ENCODE results near the gene CCDC63.
"Not testable (repeated sequence)": the region's sequence is repeated elsewhere in the genome, so short reads cannot be mapped to it uniquely, and the experiment has no call there.

The CCDC63 gene

GRCh38 chr12:110844551-110845338 lies 2.0 kb upstream of the CCDC63 start:
- DNase-seq, result no peak

- no peak for DNase-seq
Measured at GRCh38 chr12:110845339-110845682, 1.5 kb upstream of the CCDC63 start.

GRCh38 chr12:110848314-110848923 lies 1.6 kb downstream of the CCDC63 start:
- DNase-seq, result no peak

GRCh38 chr12:110849221-110849620 lies 2.4 kb downstream of the CCDC63 start:
- DNase-seq, result no peak

- DNase-seq, result no peak
Measured at GRCh38 chr12:110849748-110850403, 3.1 kb downstream of the CCDC63 start.

GRCh38 chr12:110850762-110851161 lies 4.0 kb downstream of the CCDC63 start:
- no peak for DNase-seq

- no peak for DNase-seq
Measured at GRCh38 chr12:110853836-110854235, 7.0 kb downstream of the CCDC63 start.

- DNase-seq, result no peak
Measured at GRCh38 chr12:110856542-110856941, 9.8 kb downstream of the CCDC63 start.

GRCh38 chr12:110857528-110857927 lies 10.7 kb downstream of the CCDC63 start:
- no peak for DNase-seq

GRCh38 chr12:110857954-110858353 lies 11.2 kb downstream of the CCDC63 start:
- not testable (repeated sequence) for DNase-seq

GRCh38 chr12:110858848-110859247 lies 12.1 kb downstream of the CCDC63 start:
- no peak for DNase-seq

- no peak for DNase-seq
Measured at GRCh38 chr12:110860833-110861296, 14.1 kb downstream of the CCDC63 start.

- DNase-seq, result no peak
Measured at GRCh38 chr12:110861729-110862128, 14.9 kb downstream of the CCDC63 start.

GRCh38 chr12:110862329-110862728 lies 15.5 kb downstream of the CCDC63 start:
- DNase-seq, result no peak

GRCh38 chr12:110863161-110863560 lies 16.4 kb downstream of the CCDC63 start:
- no peak for DNase-seq

- DNase-seq, result no peak
Measured at GRCh38 chr12:110865521-110865920, 18.7 kb downstream of the CCDC63 start.

- DNase-seq, result no peak
Measured at GRCh38 chr12:110869026-110869425, 22.2 kb downstream of the CCDC63 start.

- DNase-seq, result no peak
Measured at GRCh38 chr12:110869803-110870202, 23.0 kb downstream of the CCDC63 start.

- DNase-seq, result no peak
Measured at GRCh38 chr12:110872100-110872499, 25.3 kb downstream of the CCDC63 start.

- no peak for DNase-seq
Measured at GRCh38 chr12:110874351-110874750, 27.6 kb downstream of the CCDC63 start.

- DNase-seq, result no peak
Measured at GRCh38 chr12:110874781-110875180, 28.0 kb downstream of the CCDC63 start.

- no peak for DNase-seq
Measured at GRCh38 chr12:110880651-110881050, 33.9 kb downstream of the CCDC63 start.

GRCh38 chr12:110883251-110883650 lies 36.5 kb downstream of the CCDC63 start:
- no peak for DNase-seq

Measured in activated CD4-positive, alpha-beta T cell treated with anti-CD3 and anti-CD28 coated beads, Interleukin-2, amount 50 U/mL, for 16 hours (primary cell).